ENCODE results near the gene GABBR2. TPM values are rescaled to one million over a fixed set of nuclear protein-coding genes. Genes with fewer than 3 reads are reported as not detected.

GABBR2 gene
- total and polyA plus RNA-seq, 9 of the 15 experiments (the other 6 are each of a cell fraction or from before 2014, with no cell fraction given) = 0.15 to 1.9 (median 0.32) TPM

GRCh38 chr9:98539954-98540353 is 168.8 kb downstream of the GABBR2 start:
- ATAC-seq (no peak), DNase-seq (ENCODE audit: extremely low read depth in 1 of 4, low spot score in 3 of 4) (peak in 1 of 4 experiments; percentile 28), FAIRE-seq (no peak)
- Histone ChIP-seq H3K9ac (ENCODE audit: insufficient read depth in 1 of 2, low read depth in 2 of 2, low read length in 2 of 2) (no peak overlapping the region), H2AFZ (ENCODE audit: low read depth, low read length) (peak overlapping the region; percentile 42), H3K27me3 (ENCODE audit: control insufficient read depth in 2 of 2, insufficient read depth in 2 of 2, low read length in 2 of 2) (no peaks in the 10 kb centered on the region; a peak in 1 of 5 replicates), H3K79me2 (ENCODE audit: control insufficient read depth, insufficient read depth, low read length) (no peaks in the 10 kb centered on the region), H3K36me3 (ENCODE audit: control insufficient read depth, insufficient read depth, low read length) (no peaks in the 10 kb centered on the region), H3K4me3 (no peak overlapping the region), H3K4me1 (replicated peaks in 1 of 2; ENCODE audit: control insufficient read depth in 2 of 2, insufficient read depth in 2 of 2, low read length in 2 of 2) (peaks cover 2 to 3% of the 10 kb centered on the region in 2 experiments; a peak in 2 of 5 replicates), H4K20me1 (replicated peaks; ENCODE audit: control insufficient read depth, insufficient read depth, low read length) (no peaks in the 10 kb centered on the region), H3K9me3 (replicated peaks; ENCODE audit: control insufficient read depth, insufficient read depth, low read depth, low read length) (no peaks in the 10 kb centered on the region), H3K27ac (ENCODE audit: extremely low read depth, low read depth, low read length) (no peak overlapping the region), H3K9me1 (ENCODE audit: control insufficient read depth, insufficient read depth, low read length) (no peaks in the 10 kb centered on the region), H3K4me2 (ENCODE audit: insufficient read depth, low read length) (no peak overlapping the region)
- BruUV-seq (replicated peaks) = no TSS peak
- ChIA-PET CTCF (ENCODE audit: low intra/inter-chr PET ratio) (no interaction called here), POLR2A (interaction anchor here (0.9 to 1.0 kb wide), 2 partner anchors 19 to 167 kb away, joined by 3 to 5 read pairs; no protein-coding TSS in a partner anchor)
- intact Hi-C loops (cut with micrococcal nuclease) = loop anchor here (5.0 kb wide), 1 partner anchor 237 kb away; no protein-coding TSS in a partner anchor
- 41% methylated on average over 7 of the region's 7 CpGs for WGBS (ENCODE audit: insufficient coverage, low coverage, missing lambda C conversion rate)
- in situ Hi-C loops (cut with MboI) = loop anchor here (25.0 kb wide), 1 partner anchor 228 kb away; no protein-coding TSS in a partner anchor
- no peak for TF ChIP-seq ZNF146 (CRISPR knock-in tag; IDR thresholded peaks at IDR 0.05; ENCODE audit: unreplicated experiment)
- TF ChIP-seq ATF3 (IDR thresholded peaks at IDR 0.05) = peak; percentile 49
- TF ChIP-seq ATF3 (CRISPR knock-in tag; conservative IDR thresholded peaks at IDR 0.05) = no peak
- 0 out of 2 replicates have a peak, but pooled peaks have one; percentile 14 for TF ChIP-seq EHMT2 (IDR thresholded peaks at IDR 0.05)
- TF ChIP-seq FOSL1 (tag; conservative IDR thresholded peaks at IDR 0.05) = peak; percentile 69
- no peak for TF ChIP-seq ZBTB26 (CRISPR knock-in tag; IDR thresholded peaks at IDR 0.05)
- TF ChIP-seq HOXB6 (CRISPR knock-in tag; IDR thresholded peaks at IDR 0.05; ENCODE audit: borderline replicate concordance) = no peak
- no peak for TF ChIP-seq ZNF174 (CRISPR knock-in tag; IDR thresholded peaks at IDR 0.05)
- TF ChIP-seq JUND (IDR thresholded peaks at IDR 0.05; ENCODE audit: borderline replicate concordance, low read depth, low read length) = peak; percentile 58; the same call in 1 of the 2 replicates
- no peak for TF ChIP-seq JUND (tag; IDR thresholded peaks at IDR 0.05; ENCODE audit: borderline replicate concordance, low read depth, low read length)
- no peak for TF ChIP-seq ZFPM2 (CRISPR knock-in tag; IDR thresholded peaks at IDR 0.05)
- TF ChIP-seq GTF3C2 (IDR thresholded peaks at IDR 0.05; ENCODE audit: borderline replicate concordance, extremely low read depth, insufficient read length) = no peak
- no peak for TF ChIP-seq EP300 (IDR thresholded peaks at IDR 0.05; ENCODE audit: low read length)
- TF ChIP-seq DACH1 (IDR thresholded peaks at IDR 0.05; ENCODE audit: partially characterized antibody) = no peak

Measured in K562 (cell line).